ENCODE results near the gene ZNF485. TPM values are rescaled to one million over a fixed set of nuclear protein-coding genes. Genes with fewer than 3 reads are reported as not detected.

The ZNF485 gene
- total RNA-seq, 1 experiment from 2014 or later: 7.2 TPM

GRCh38 chr10:43570971-43571370 is 35.3 kb upstream of the ZNF485 start:
- TF ChIP-seq CTCF (conservative IDR thresholded peaks at IDR 0.05; ENCODE audit: low read depth, low read length): no peak
- no peak for TF ChIP-seq EZH2 (IDR thresholded peaks at IDR 0.05; ENCODE audit: borderline replicate concordance, low read depth, low read length, poor library complexity, severe bottlenecking)

GRCh38 chr10:43573250-43574000 is 32.8 kb upstream of the ZNF485 start:
- BruUV-seq (replicated peaks): TSS peak; percentile 46
- peak overlapping the region; percentile 45 for H3K4me3 ChIP-seq (ENCODE audit: low read depth, low read length, poor library complexity, severe bottlenecking)
- H3K27me3 ChIP-seq (replicated peaks; ENCODE audit: insufficient read depth, low read depth, low read length, poor library complexity): no peaks in the 10 kb centered on the region
- no peak for TF ChIP-seq EZH2 (IDR thresholded peaks at IDR 0.05; ENCODE audit: borderline replicate concordance, low read depth, low read length, poor library complexity, severe bottlenecking)
- TF ChIP-seq CTCF (conservative IDR thresholded peaks at IDR 0.05; ENCODE audit: low read depth, low read length): no peak
- POLR2A ChIA-PET (ENCODE audit: low non-redundant PET): interaction anchor here (0.5 kb wide), 1 partner anchor 125 kb away, joined by 5 read pairs; no protein-coding TSS in a partner anchor
- intact Hi-C loops (cut with micrococcal nuclease; ENCODE audit: unreplicated experiment): no loop called here
- no peaks in the 10 kb centered on the region for H3K36me3 ChIP-seq (ENCODE audit: insufficient read depth, low read length, poor library complexity, severe bottlenecking)
- DNase-seq (ENCODE audit: low spot score): no peak
- CTCF ChIA-PET: no interaction called here
- H3K4me1 ChIP-seq (ENCODE audit: insufficient read depth, low read length, poor library complexity, severe bottlenecking): peaks cover 5% of the 10 kb centered on the region
- no peaks in the 10 kb centered on the region for H3K9me3 ChIP-seq (ENCODE audit: low read depth, low read length, poor library complexity, severe bottlenecking)
- H3K27ac ChIP-seq (ENCODE audit: low read depth, low read length, poor library complexity, severe bottlenecking): no peak overlapping the region

More at GRCh38 chr10:43570971-43571370, 35.3 kb upstream of the ZNF485 start:
- Histone ChIP-seq H3K4me1 (ENCODE audit: insufficient read depth, low read length, poor library complexity, severe bottlenecking) (peaks cover 5% of the 10 kb centered on the region), H3K27me3 (replicated peaks; ENCODE audit: insufficient read depth, low read depth, low read length, poor library complexity) (no peaks in the 10 kb centered on the region), H3K27ac (ENCODE audit: low read depth, low read length, poor library complexity, severe bottlenecking) (no peak overlapping the region), H3K4me3 (ENCODE audit: low read depth, low read length, poor library complexity, severe bottlenecking) (no peak overlapping the region), H3K36me3 (ENCODE audit: insufficient read depth, low read length, poor library complexity, severe bottlenecking) (no peaks in the 10 kb centered on the region), H3K9me3 (ENCODE audit: low read depth, low read length, poor library complexity, severe bottlenecking) (no peaks in the 10 kb centered on the region)
- ChIA-PET CTCF (no interaction called here), POLR2A (ENCODE audit: low non-redundant PET) (no interaction called here)
- intact Hi-C loops (cut with micrococcal nuclease; ENCODE audit: unreplicated experiment): no loop called here
- BruUV-seq (replicated peaks): TSS peak; percentile 1
- no peak for DNase-seq (ENCODE audit: low spot score)

- BruUV-seq (replicated peaks): no TSS peak
- intact Hi-C loops (cut with micrococcal nuclease; ENCODE audit: unreplicated experiment): loop anchor here (2.0 kb wide), 1 partner anchor 33 kb away; the partner anchor contains the start of gene ZNF485
- H3K36me3 ChIP-seq (ENCODE audit: insufficient read depth, low read length, poor library complexity, severe bottlenecking): no peaks in the 10 kb centered on the region
- H3K4me1 ChIP-seq (ENCODE audit: insufficient read depth, low read length, poor library complexity, severe bottlenecking): peaks cover 5% of the 10 kb centered on the region
- POLR2A ChIA-PET (ENCODE audit: low non-redundant PET): no interaction called here
- H3K9me3 ChIP-seq (ENCODE audit: low read depth, low read length, poor library complexity, severe bottlenecking): no peaks in the 10 kb centered on the region
- CTCF ChIA-PET: no interaction called here
- peak within 1 kb of the TSS; percentile 45 for H3K4me3 ChIP-seq (ENCODE audit: low read depth, low read length, poor library complexity, severe bottlenecking)
- DNase-seq (ENCODE audit: low spot score): peak; percentile 88
- TF ChIP-seq EZH2 (IDR thresholded peaks at IDR 0.05; ENCODE audit: borderline replicate concordance, low read depth, low read length, poor library complexity, severe bottlenecking) (no peak), CTCF (conservative IDR thresholded peaks at IDR 0.05; ENCODE audit: low read depth, low read length) (no peak)
- H3K27ac ChIP-seq (ENCODE audit: low read depth, low read length, poor library complexity, severe bottlenecking): peak within 1 kb of the TSS; percentile 31
- H3K27me3 ChIP-seq (replicated peaks; ENCODE audit: insufficient read depth, low read depth, low read length, poor library complexity): no peaks in the 10 kb centered on the region
These were observed 32.0 kb upstream of the ZNF485 start, which contains the start of gene ZNF239 for GRCh38 chr10:43574001-43574892. Gene ZNF239, minus strand, starts transcription at chr10:43574616. Its CDS starts 16,537 bp downstream, at chr10:43558079.

Data from A673 (cell line).